Measurements from ENCODE around the gene COL6A1.

Gene COL6A1, protein sequence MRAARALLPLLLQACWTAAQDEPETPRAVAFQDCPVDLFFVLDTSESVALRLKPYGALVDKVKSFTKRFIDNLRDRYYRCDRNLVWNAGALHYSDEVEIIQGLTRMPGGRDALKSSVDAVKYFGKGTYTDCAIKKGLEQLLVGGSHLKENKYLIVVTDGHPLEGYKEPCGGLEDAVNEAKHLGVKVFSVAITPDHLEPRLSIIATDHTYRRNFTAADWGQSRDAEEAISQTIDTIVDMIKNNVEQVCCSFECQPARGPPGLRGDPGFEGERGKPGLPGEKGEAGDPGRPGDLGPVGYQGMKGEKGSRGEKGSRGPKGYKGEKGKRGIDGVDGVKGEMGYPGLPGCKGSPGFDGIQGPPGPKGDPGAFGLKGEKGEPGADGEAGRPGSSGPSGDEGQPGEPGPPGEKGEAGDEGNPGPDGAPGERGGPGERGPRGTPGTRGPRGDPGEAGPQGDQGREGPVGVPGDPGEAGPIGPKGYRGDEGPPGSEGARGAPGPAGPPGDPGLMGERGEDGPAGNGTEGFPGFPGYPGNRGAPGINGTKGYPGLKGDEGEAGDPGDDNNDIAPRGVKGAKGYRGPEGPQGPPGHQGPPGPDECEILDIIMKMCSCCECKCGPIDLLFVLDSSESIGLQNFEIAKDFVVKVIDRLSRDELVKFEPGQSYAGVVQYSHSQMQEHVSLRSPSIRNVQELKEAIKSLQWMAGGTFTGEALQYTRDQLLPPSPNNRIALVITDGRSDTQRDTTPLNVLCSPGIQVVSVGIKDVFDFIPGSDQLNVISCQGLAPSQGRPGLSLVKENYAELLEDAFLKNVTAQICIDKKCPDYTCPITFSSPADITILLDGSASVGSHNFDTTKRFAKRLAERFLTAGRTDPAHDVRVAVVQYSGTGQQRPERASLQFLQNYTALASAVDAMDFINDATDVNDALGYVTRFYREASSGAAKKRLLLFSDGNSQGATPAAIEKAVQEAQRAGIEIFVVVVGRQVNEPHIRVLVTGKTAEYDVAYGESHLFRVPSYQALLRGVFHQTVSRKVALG

DNA sequence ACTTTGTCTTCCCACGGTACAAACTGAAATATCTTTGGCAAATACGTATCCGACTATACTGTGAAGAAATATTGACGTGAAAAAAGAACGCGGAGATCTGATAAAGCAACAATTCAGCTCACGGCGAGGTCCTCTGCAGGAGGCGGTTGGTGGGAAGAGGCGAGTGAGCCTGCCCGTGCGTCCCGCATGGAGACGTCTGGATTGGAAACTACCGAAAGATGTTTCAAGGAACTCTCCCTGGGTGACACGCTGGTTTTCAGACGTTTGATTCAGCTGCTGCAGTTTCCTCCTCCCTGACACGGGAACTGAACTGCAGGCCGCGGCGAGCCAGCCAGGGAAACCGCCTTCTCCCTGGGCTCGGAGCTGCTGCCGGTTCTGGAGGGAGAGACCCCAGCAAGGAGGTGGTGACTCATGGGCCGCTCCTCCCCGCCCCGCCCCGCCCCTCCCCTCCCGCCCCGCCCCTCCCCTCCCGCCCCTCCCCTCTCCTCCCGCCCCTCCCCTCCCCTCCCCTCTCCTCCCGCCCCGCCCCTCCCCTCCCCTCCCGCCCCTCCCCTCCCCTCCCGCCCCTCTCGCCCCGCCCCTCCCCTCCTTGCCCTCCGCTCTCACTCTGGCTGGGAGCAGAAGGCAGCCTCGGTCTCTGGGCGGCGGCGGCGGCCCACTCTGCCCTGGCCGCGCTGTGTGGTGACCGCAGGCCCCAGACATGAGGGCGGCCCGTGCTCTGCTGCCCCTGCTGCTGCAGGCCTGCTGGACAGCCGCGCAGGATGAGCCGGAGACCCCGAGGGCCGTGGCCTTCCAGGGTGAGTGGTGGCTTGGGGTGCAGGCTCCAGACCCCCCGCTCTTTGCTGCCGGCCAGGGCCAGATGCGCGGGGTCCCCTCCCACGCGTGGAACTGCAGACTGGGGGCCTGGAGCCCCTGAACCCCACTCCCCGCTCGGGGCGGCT is at the start of gene COL6A1:
Gene COL6A1, plus strand, starts transcription at position 620 of the 941 bp plus-strand sequence. Its CDS starts 81 bp downstream, at position 701.
- peak; percentile 43 to 79 for DNase-seq

DNA sequence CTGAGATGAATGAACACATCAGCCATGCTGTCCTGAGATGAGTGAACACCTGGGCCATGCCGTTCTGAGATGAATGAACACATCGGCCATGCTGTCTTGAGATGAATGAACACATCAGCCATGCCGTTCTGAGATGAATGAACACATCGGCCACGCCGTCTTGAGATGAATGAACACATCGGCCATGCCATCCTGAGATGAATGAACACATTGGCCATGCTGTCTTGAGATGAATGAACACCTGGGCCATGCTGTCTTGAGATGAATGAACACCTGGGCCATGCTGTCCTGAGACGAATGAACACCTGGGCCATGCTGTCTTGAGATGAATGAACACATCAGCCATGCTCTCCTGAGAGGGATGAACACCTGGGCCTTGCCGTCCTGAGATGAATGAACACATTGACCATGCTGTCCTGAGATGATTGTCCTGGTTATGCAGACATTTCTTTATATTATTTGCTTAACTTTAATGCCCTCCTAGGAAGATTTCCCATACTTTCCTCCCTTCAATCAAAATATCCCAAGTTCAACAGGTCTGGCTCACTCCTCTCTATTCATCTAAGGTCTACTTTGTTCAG is 48.6 kb upstream of the COL6A1 start:
- DNase-seq: no peak

DNA sequence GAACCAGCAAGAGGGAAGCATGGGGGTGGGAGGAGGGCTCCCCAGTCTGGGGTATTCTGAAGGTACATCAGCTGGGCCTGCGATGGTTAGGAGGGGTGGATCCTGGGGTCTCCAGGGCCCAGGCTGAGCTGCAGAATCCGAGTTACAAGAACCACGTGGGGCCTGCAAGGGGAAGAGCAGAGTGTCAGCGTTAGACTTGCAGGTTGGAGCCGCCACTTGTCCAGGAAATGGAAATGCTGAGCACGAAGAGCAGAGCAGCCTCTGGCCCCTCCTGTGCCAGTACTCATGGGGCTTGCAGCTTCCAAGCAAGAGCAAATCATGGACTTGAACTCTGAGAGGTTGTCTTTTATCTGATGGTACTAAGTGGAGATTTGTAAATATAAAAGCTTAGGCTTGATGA is 47.5 kb upstream of the COL6A1 start:
- DNase-seq: no peak

DNA sequence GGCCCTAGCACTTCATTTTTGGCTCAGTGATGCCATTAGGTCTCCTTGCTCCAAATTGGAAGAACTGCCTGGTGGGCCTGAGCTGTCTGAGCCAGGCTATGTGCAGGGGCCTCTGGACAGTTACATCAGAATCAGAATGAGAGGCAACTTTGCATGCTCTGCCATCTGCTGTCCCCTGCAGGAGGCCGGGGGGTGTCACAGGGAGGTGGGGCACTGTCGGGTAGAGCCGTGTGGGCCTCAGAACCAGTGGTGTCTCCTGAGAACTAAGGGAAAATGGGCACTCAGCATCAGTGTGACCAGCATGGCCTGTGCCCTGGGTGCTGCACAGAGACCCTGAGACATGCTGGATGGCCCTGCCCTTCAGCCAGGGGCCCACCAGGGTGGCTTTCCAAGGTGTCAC is 47.0 kb upstream of the COL6A1 start:
- no peak for DNase-seq

DNA sequence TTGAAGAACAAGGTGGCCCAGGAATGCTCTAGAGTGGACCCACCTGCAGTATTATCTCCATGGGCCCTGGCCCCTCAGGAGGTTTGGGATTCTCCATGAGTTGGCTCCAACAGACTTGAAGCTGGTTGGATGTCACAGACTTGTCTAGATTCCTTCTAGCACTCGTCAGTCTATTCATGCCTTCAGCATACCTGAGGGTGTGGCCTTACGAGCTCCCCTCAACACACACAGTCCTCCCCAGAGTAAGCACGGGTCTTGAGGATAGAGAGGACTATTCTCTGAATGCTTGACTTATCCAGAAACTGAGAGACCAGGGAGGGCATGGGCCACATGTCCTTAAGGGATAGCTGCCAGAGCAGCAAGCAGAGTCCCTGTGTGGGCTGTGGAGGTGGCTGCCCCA is 45.9 kb upstream of the COL6A1 start:
- no peak for DNase-seq

DNA sequence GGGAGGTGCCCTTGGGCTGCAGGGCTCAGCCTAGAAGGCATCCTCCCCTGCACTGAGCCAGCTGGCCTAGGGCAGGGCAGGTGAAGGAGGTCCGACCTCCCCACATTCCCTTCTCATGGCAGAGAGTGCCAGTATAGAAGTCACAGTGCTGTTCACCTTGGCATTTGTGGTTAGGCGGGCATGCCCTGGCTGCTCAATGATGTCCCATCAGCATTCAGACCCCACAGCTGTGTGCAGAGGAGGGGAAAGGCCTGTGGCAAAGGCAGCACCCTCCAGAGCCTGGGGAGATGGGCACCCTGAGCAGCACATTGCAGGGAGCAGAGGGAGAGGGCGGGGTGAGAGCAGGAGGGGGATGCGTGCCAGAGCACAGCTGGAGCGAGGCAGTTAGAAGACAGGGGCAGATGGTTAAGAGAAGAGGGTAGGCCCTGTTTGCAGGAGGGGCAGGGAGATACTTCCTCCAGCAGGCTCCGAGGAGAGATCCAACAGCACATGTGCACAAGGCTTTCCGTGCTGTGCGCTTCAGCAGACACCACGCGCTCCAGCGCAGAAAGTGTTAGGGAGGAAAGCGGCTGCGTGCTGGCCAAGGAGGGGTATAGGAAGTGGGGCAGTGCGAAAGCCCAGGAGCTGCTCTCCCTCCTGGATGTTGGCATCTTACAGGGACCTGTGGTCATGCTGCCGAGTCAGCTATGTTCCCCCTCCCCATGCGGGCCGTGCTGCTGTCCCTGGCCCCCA is 43.7 kb upstream of the COL6A1 start:
- DNase-seq: no peak

DNA sequence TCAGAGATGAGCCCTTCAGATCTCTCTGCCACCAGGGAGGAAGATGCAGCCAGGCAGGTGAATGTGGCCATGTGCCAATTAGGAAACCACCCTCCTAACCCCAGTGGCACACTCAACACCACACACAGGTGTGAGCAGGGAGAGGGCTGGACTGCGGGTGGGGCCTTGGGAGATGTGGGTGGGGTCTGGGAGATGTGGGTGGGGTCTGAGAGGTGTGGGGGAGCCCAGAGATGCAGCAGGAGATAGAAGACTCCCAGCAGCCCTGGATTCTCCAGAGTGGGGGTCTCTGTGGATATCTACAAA is 43.2 kb upstream of the COL6A1 start:
- DNase-seq: no peak

DNA sequence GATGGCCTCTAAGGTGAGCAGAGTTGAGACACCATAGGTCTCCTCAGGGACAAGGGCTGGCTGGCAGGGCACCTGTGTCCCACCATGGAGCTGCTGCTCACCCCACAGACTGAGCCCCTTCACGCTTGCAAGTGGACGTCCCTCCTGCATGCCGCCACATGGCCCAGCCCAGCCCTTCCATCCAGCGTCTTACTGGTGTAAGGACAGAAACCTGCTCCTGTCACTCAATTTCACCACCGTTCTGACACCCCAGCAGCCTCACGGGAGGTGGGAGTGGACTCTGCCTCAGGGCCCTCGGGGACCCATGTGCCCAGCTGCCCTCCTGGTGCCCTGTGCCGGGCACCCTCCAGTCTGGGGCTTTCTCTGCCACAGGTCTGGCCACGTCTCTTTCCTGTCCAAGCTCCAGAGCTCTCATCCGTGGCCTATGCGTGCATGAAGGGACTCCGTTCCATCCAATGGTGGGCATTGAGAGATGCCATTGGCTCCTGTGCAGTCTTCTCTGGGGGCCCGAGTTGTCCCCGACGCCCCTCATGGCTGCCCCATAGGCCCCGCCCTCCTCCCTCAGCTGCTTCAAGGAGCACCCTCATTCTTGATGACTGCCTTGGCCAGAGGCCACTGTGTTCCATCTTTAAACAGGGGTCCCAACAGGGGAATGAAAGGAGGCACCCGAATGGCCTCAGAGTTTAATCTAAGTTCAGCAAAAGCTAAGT is 42.6 kb upstream of the COL6A1 start:
- DNase-seq: no peak

DNA sequence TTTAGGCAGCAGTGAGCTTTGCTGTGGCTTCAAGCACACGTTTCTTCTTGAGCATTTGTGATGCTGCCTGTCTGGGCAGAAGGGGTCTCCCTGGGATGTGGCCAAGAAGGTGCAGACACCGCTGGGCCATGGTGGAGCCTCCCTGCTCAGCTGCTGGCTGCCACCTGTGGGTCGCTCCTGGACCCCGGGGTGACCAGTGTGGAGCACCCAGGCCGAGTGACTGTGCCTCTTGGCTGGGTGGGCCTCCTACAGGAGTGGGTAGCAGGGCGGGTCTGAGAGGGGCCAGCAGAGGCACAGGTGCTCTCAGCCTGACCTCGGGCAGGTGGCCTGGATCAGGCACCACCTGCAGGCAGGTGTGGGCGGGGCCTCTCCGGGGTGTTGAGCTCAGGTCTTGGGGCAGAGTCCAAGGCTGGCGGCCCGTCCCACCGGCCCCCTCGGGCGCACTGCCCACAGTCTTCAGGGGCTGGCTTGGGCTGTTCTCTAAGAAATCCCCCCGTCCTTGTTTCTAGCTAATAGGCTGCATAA is 42.0 kb upstream of the COL6A1 start:
- no peak for DNase-seq

DNA sequence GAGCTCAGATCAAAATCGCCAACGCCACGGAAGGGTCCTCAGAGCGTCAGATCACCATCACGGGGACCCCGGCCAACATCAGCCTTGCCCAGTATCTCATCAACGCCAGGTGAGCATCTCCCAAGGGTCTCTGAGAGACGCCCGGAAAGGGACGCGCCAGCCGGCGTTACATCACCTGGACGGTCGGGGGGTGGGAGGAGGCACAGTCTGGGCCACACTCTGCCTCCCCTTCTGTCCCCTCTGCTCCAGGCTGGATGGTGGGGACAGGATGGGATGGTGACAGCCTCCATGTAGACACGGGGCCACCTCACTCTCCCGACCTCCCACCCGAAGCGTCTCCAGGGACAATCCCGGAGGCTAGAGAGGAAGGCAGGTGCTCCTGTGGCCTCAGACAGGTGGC is 41.5 kb upstream of the COL6A1 start:
- DNase-seq: no peak

DNA sequence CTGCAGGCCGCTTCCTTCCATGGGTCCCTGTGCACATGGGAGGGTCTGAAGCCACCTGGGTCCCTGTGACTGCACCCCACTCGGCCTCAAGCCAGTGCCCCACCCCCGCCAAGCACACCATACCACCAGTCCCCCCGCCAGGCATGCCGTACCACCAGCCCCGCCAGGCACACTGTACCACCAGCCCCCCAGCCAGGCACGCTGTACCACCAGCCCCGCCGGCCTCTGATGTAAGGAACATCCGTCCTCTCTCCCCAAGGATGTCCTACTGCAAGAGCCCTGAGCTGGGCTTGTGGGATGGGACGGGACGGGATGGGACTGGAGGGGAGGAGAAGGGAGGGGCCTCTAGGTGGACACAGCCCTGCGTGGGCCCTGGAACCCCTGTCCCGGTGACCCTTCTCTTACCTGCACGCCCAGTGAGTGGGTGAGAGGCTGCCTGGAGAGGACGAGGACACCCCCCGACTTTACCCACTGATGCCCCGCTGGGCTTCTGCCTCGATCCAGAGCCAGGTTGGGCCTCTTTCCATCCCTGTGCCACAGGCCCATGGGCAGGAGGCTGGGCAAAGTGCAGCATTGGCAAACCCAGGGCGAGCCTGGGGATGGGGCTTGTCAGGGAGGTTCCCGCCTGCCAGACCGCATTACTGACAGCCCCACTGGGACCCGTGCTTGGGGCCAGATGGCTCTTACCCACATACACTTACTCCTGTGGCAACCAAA is 40.8 kb upstream of the COL6A1 start:
- no peak for DNase-seq

DNA sequence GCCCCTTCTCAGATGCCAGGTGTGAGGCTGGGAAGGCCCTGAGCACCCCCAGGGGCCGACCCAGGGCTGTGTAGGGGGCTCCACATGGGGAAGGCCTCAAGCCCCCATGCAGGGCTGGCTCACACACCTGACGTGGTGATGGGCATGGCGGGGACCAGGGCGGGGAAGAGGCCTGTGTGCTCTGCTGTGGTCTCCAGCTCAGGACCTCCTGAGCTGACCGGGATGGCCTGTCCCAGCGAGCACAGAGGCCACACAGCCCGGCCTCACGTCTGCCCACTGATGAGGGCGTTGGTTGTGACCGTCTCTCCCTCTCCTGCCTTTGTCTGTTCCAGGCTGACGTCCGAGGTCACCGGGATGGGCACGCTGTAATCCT is 40.2 kb upstream of the COL6A1 start:
- DNase-seq: no peak

DNA sequence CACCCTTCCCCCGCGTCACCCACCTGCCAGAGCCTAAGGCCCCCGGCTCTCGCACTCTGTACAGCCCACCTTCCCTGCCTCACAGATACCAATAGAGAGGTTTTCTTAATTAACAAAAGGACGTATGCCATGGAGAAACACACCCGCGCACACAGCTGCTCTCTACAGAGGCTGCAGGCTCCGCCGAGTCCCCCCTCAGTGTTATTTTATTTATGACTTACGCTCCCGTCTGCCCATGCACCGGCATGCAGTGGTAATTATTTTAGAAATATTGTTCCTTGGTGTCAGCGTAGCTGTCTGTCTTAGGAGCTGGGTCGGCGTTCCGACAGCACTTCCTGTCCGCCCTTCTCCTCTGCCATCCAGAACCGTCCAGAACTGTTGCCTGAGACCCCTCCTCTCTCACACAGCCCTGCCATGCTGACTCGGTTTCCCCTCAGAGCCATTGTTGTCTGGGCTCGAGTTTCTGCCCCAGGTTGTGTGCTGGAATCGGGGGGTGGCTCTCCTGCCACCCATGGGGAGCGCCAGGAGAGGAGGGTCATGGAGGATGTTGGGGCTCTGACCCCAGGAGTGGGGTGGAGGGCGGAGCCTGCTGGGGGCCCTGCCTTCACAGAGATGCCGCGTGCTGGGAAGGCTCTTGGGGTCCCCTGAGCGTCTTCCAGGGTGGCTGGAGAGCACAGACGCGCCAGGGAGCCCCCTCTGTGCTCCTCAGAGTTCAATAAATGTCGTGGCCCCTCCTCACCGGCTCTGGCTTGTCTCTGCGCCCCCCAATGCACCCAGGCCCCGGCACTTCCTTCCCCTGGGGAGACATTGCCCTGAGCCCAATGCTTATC is 39.6 kb upstream of the COL6A1 start:
- DNase-seq: no peak

DNA sequence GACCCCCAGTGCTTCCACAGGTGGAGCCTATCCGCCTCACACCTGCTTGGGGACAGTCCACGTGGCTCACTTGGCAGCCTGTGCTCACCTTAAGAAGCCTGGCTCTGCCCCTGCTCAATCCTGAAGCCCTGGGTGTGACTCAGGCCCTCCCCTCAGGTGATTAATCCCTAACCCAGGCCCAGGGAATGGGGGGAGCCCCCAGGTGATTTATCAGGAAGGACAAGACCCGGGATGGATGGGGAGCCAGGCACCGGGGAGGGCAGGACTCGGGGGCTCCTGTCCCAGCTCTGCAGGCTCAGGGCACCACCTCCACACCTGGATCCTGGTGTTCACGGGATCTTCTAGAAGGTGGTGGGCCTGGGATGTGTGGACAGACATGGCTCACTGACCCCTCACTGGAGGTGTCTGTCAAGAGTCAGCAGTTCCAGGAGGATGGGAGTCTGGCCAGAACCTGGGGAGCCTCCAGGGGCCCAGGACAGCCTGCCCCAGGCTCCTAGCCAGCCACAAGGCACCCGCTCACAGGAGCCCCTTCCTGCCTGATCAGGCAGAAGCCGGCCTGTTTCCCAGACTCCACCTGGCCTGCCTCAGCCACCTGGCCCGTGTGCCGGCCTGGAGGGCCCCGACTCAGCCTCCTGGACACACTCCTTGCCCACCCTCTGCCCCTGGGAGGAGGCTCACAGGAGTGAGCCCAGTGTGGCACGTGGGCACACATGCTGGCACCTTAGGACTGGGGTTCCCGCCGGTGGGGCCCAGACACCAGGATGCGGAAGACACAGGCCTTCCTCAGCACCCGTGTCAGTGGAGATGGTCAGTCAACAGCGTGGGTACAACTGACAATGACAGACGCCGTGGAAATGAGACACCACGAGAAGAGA is 38.6 kb upstream of the COL6A1 start:
- DNase-seq: no peak

DNA sequence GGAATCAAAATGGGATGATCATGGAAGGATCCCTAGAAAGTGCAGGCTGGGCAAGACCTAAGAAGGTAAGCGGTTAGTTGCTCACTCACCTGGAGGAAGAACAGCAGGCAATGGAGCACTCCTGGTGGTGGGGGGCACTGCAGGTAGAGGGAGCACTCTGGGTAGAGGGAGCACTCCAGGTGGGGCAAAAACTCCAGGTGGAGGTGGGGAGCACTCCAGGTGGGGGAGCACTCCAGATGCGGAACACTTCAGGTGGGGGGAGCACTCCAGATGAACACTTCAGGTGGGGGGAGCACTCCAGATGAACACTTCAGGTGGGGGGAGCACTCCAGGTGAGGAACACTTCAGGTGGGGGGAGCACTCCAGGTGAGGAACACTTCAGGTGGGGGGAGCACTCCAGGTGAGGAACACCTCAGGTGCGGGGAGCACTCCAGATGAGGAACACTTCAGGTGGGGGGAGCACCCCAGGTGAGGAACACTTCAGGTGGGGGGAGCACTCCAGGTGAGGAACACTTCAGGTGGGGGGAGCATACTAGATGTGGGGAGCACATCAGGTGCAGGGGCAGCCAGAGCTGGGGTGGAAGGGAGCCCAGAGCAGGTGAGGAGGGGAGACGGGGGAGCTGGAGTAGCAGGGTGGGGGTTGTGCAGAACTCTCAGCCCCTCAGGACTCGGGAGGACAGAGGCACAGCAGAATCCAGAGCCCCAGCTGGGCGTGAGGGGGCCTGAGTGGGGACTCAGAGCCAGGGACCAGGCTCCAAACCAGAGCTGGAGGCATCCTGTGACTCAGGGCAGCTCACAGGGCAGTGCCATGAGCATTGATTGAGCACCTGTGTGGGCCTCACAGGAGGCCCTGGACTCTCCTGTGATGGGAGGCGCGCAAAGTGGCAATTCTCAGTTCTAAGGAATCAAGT is 37.7 kb upstream of the COL6A1 start:
- DNase-seq: no peak

DNA sequence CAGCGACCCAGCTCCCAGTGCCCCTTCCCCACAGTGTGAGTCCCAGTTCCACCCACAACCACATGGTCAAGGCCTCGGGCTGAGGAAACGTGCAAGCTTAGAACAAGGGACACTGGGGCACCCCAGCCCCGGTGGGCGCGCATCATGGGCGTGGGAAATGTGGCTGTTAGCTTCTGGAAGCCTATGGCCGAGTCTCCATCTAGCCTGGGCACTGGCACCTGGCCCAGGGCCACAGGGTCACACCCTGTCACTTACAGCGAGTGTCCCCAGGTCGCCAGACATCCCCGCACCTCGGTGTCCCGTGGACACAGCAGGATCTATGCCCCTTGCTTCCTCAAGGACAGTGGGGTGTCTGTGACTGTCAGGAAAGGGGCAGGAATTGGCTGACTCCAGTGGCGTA is 37.0 kb upstream of the COL6A1 start:
- DNase-seq: no peak
